Activated T-cell treated with anti-CD3 and anti-CD28 coated beads, Interleukin-2, amount 50 U/mL, for 4 hours (primary cell): ENCODE results near the gene PSENEN. TPM values are rescaled to one million over a fixed set of nuclear protein-coding genes. Genes with fewer than 3 reads are reported as not detected.

Experiments
- ATAC-seq, 2 donors: fragments of 200-7000 bp; cut with Tn5 transposase; one replicate each; pipeline ENCODE4 v1.10.0; 2021
- DNase-seq: peaks from one replicate; pipeline ENCODE4 v3.0.0-alpha.2; 2020
- H3K27me3 Mint-ChIP-seq: one replicate; pipeline ENCODE4 v1.8.0; 2021; ENCODE audit warnings: low read depth, mixed read lengths
- H3K36me3 Mint-ChIP-seq: one replicate; pipeline ENCODE4 v1.8.0; 2022; ENCODE audit warnings: mixed read lengths; ENCODE audit not compliant: insufficient read depth
- H3K4me1 Mint-ChIP-seq: one replicate; pipeline ENCODE4 v1.8.0; 2021; ENCODE audit warnings: low read depth, mixed read lengths
- H3K4me3 Mint-ChIP-seq: one replicate; pipeline ENCODE4 v1.8.0; 2021; ENCODE audit warnings: mild to moderate bottlenecking, moderate library complexity, mixed read lengths
- H3K9me3 Mint-ChIP-seq: one replicate; pipeline ENCODE4 v1.8.0; 2021; ENCODE audit warnings: mixed read lengths
- total RNA-seq, 3 donors: library from RNA; stranded (reverse); gene quantifications; one replicate each; pipeline ENCODE4 v1.2.1, GENCODE V29; 2021

The PSENEN gene
- total RNA-seq, 3 donors from 2014 or later: 46.1 to 49.3 (median 47.9) TPM

DNA sequence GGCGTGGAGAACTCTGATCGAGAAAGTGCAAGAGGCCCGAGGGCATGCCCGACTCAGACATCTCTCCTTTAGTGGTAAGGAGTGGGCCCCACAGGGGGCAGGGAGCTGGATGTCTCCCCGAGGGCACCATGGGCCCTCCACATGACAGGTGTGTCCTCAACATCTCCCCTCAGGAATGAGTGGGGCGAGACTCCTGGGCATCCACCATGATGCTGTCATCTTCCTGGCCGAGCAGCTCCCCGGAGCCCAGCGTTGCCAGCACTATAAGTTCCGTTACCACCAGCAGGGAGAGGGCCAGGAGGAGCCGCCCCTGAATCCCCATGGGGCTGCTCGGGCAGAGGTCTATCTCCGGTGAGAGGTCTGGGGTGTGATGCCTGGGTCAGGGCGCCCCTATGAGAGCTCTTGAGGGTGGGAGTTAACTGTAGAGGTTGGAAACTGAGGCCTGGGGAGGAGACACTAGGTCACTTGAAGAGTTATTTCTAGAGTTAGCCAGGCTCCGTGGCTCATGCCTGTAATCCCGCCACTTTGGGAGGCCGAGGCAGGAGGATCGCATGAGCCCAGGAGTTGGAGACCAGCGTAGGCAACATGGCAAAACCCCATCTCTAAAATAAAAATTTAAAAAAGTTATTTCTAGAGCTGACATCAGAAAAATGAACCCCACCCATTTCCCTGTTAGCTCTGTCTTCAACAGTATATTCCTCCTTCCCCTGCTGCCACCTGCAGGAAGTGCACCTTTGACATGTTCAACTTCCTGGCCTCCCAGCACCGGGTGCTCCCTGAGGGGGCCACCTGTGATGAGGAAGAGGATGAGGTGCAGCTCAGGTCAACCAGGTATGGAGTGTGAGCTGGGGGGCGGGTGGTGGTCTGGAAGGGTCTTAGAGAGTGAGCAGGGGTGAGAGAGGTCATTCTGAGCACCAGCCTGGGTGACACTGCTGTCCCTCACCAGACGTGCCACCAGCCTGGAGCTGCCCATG lies 8.3 kb upstream of the PSENEN start:
- ATAC-seq: no peak
- DNase-seq: no peak
- H3K9me3 Mint-ChIP-seq: no peaks in the 10 kb centered on the region
- H3K27me3 Mint-ChIP-seq: no peaks in the 10 kb centered on the region
- H3K4me3 Mint-ChIP-seq: no peak overlapping the region
- peaks cover 24% of the 10 kb centered on the region for H3K4me1 Mint-ChIP-seq
- peaks cover 28% of the 10 kb centered on the region for H3K36me3 Mint-ChIP-seq

DNA sequence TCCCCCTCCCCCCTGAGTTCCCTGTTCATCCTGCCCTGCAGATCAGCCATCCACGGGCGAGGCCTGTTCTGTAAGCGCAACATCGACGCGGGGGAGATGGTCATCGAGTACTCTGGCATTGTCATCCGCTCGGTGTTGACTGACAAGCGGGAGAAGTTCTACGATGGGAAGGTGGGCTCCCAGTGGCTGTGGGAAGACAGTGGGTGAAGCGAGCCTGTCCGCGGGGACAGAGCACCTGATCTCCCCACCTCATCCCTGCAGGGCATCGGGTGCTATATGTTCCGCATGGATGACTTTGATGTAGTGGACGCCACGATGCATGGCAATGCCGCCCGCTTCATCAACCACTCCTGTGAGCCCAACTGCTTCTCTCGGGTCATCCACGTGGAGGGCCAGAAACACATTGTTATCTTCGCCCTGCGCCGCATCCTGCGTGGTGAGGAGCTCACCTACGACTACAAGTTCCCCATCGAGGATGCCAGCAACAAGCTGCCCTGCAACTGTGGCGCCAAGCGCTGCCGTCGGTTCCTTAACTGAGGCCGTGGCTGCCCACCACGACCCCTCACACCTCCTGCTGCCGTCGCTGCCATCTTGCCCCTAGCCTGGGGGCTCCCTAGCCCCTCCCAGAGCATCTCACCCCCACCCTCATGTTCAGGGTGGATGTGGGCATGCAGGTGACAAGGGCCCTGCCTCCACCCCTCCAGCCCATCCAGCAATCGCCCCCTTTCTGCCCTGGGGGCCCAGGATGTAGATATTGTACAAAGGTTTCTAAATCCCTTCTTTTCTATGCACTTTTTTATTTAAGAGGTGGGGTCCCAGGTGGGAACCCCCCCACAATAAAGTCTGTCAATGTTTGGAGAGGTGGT lies 7.2 kb upstream of the PSENEN start:
- H3K27me3 Mint-ChIP-seq: no peaks in the 10 kb centered on the region
- H3K4me3 Mint-ChIP-seq: no peak overlapping the region
- H3K36me3 Mint-ChIP-seq: peaks cover 34% of the 10 kb centered on the region

DNA sequence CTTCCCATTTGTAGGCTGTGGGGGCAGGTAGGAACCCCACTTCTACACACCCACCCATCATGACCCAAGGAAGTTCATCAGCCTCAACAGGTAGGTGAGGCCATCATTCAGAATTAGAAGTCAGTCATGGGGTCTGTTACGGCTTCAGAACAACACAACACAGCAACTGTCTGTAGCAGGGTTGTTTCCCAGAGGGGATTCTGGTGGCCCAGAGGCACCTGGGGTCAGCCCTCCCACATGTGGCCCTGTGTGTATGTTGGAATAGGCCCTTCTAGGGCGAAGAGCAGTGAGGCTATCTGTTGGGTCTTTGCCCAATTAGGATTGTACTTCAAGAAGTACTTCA lies 6.6 kb upstream of the PSENEN start:
- ATAC-seq (no peak), DNase-seq (no peak)
- no peaks in the 10 kb centered on the region for H3K27me3 Mint-ChIP-seq
- H3K36me3 Mint-ChIP-seq: peaks cover 33% of the 10 kb centered on the region
- H3K9me3 Mint-ChIP-seq: no peaks in the 10 kb centered on the region
- peaks cover 38% of the 10 kb centered on the region for H3K4me1 Mint-ChIP-seq
- H3K4me3 Mint-ChIP-seq: no peak overlapping the region

More for the DNA sequence above, 7.2 kb upstream of the PSENEN start:
- Mint-ChIP-seq H3K9me3 (no peaks in the 10 kb centered on the region), H3K4me1 (peaks cover 34% of the 10 kb centered on the region)
- ATAC-seq (no peak), DNase-seq (no peak)

DNA sequence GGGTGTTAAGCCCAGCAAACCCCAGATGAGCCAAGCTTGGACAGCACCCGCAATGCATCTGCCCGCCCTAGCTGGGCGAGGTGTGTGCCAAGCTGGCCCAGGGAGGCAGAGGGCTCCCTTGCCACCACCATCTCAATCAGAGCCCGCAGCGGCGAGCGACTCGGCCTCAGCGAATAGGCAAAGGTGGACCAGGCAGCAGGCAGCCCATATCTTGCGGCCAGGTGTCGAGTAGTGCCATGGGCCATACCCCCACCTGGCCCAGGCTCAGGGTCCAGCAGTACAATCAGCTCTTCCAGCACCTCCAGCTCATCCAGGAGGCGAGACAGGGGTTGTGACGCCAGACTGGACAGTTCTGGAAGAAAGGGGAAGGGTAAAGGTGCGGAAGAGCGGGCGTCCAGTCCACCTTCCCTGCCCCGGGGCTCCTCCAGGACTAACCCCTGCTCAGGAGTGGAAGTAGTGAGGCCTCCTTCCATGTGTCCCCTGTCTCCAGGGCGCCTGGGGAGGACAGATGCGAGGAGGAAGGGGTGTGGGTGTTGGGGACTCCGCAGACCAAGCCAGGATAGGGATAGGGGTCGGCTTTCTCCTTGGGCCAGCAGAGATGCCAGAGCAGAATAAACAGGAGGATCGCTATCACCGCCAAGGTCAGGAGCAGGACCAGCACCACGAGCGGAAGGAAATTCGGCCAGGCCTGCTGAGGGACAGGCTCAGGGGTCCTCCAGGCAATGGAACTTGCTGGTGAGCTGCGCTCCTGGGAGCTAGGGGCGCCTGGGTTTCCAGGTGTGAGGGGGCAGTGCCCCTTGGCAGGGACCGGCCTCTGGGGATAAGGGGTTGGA lies 6.0 kb upstream of the PSENEN start:
- Mint-ChIP-seq H3K9me3 (no peaks in the 10 kb centered on the region), H3K27me3 (no peaks in the 10 kb centered on the region), H3K36me3 (peaks cover 28% of the 10 kb centered on the region), H3K4me1 (peaks cover 44% of the 10 kb centered on the region), H3K4me3 (peak overlapping the region; percentile 88)
- ATAC-seq (no peak), DNase-seq (no peak)

DNA sequence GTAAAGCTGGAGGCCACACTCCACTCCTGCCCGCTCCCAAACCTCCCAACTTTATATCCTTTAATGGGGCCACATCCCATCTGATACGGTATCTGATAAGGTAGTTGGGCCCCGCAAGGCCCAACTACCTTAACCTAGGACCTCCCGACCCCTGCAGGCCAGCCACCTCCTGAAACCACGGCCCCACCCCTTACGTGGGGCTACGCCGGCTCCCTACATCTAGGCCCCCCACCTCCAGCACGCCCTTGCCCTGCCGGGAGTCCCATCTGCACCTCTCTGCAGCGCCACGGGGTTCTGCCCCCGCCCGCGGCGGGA lies 5.4 kb upstream of the PSENEN start:
- no peaks in the 10 kb centered on the region for H3K27me3 Mint-ChIP-seq
- ATAC-seq: peak; percentile 8 to 10
- H3K4me3 Mint-ChIP-seq: peak overlapping the region; percentile 88
- H3K9me3 Mint-ChIP-seq: no peaks in the 10 kb centered on the region
- no peak for DNase-seq
- H3K36me3 Mint-ChIP-seq: peaks cover 23% of the 10 kb centered on the region
- H3K4me1 Mint-ChIP-seq: peaks cover 46% of the 10 kb centered on the region

DNA sequence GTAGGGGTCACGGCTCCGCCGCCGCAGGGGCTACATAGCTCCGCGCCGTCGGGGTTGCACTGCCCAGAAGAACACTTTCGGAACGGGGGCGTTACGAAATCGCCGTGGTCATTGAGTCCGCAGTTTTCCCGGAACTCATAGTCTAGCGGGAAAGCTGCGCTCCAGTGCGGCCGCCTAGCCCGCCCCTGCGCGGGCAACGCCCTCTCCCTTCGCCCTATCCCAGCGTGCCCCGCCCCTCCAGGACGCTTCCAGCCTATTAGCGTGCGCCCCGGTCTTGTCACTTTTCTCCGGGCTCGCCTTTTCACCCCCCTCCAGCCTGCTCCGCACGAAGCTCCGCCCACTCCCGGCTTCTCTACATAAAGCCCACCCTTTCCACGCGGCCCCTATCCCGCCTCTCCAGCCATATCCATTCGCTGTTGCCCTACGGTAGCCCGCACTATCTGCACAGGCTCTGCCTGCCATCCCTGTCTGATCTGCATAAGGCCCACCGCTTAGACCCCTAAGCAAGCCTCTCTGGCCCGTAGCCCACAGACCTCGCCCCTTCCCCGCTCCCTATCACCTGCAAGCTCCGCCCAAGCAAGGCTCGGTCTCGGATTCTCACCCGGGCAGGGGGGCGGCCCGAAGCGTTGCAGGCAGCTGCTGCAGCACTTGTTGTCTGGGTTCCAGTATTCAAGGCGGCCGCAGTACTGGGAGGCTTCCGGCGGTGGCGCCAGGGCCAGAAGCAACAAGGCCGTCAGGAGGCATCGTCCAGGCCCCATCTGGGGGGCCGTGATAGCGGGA lies 4.8 kb upstream of the PSENEN start:
- Mint-ChIP-seq H3K36me3 (peaks cover 23% of the 10 kb centered on the region), H3K27me3 (no peaks in the 10 kb centered on the region), H3K4me1 (peaks cover 48% of the 10 kb centered on the region), H3K4me3 (peak overlapping the region; percentile 88), H3K9me3 (no peaks in the 10 kb centered on the region)
- DNase-seq (peak; percentile 91), ATAC-seq (peak; percentile 66 to 72)

DNA sequence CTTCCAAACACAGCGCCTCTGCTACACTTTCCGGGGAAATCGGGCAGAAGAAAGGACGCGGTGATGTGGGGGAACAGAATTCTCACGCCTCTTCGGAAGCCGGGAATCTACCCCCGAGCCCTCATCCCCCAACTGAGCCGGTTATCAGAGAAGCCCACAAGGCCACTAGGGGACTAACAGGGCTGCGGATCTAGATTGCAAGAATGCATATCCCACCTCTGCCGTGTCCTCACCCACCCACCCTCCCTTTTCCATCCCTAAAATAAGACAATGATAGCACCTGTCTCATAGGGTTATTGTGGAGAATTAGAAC lies 4.3 kb upstream of the PSENEN start:
- Mint-ChIP-seq H3K9me3 (no peaks in the 10 kb centered on the region), H3K27me3 (no peaks in the 10 kb centered on the region), H3K4me1 (peaks cover 54% of the 10 kb centered on the region), H3K4me3 (peak overlapping the region; percentile 88), H3K36me3 (peaks cover 21% of the 10 kb centered on the region)
- DNase-seq (no peak), ATAC-seq (no peak)

DNA sequence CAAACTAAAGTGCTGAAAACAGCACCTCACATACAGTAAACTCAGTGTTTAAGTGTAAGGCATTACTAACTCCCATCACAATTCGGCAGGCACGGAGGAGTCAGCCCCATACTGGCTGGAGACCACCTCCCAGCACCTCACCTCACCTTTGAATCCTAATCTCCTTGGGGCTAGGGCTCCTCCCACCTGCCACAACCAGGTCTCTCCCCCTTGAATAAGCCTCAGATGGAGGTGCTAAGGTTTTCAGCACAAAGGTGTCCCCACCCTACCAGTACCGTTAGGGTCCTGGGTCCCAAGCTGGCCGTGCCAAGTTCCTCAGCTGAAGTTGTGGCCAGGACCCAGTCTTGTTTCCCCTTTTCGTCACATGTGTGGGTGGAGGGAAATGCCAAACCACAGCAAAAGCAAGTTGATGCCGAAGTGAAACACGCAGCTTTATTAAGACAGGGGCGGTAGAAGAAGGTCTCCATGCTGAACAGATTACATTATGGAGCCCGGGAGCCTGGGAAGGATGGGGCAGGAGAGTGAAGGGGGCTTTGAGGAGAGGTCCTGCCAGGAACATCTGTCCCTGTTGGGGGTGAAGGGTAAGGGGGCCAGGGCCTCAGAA lies 3.2 kb upstream of the PSENEN start, which contains the start of gene IGFLR1:
Gene IGFLR1 (minus strand): TSS at position 332 of the 604 bp plus-strand sequence. CDS start 1,272 bp downstream, outside the sequence.
- peak; percentile 63 for DNase-seq
- H3K36me3 Mint-ChIP-seq: peaks cover 16% of the 10 kb centered on the region
- peak within 1 kb of the TSS; percentile 87 for H3K4me3 Mint-ChIP-seq
- H3K27me3 Mint-ChIP-seq: no peaks in the 10 kb centered on the region
- ATAC-seq: peak; percentile 4 to 6
- H3K9me3 Mint-ChIP-seq: no peaks in the 10 kb centered on the region
- peaks cover 56% of the 10 kb centered on the region for H3K4me1 Mint-ChIP-seq

DNA sequence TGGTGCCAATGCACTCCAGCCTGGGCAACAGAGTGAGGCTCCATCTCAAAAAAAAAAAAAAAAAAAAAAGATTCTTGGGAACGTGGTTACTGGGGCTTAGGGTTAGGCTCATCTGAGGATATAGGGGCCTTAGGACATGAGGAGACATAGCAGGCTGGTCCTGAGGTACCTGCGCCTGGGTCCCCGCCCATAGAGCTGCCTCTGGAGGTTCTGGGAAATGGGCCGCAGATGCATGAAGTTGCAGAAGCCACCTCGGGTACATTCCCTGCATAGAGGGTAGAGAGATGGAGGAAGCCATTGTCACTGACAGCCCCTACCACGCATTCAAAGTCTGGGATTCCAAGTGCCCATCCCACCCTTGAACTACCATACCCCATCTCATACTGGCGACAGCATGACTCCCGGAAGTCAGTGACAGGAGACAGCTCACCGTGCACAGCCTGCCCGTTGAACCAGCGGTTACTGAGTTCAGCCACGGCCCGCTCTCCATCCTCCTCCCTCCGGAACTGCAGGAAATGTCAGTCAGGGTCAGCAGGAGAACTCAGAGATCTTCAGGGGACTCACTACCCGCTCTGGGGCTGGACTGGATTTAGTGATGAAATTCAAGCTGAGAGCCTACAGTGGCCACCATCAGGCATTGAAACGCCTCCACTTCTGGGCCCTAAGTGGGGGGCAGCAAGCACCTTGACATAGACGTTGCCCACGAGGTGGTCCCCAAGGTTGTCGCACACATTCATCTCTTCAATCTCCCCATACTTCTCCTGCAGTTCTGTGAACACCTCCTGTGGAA lies 1.6 kb upstream of the PSENEN start:
- peaks cover 65% of the 10 kb centered on the region for H3K4me1 Mint-ChIP-seq
- no peaks in the 10 kb centered on the region for H3K9me3 Mint-ChIP-seq
- peaks cover 8% of the 10 kb centered on the region for H3K36me3 Mint-ChIP-seq
- no peaks in the 10 kb centered on the region for H3K27me3 Mint-ChIP-seq
- H3K4me3 Mint-ChIP-seq: peak overlapping the region; percentile 98
- ATAC-seq (no peak), DNase-seq (no peak)

DNA sequence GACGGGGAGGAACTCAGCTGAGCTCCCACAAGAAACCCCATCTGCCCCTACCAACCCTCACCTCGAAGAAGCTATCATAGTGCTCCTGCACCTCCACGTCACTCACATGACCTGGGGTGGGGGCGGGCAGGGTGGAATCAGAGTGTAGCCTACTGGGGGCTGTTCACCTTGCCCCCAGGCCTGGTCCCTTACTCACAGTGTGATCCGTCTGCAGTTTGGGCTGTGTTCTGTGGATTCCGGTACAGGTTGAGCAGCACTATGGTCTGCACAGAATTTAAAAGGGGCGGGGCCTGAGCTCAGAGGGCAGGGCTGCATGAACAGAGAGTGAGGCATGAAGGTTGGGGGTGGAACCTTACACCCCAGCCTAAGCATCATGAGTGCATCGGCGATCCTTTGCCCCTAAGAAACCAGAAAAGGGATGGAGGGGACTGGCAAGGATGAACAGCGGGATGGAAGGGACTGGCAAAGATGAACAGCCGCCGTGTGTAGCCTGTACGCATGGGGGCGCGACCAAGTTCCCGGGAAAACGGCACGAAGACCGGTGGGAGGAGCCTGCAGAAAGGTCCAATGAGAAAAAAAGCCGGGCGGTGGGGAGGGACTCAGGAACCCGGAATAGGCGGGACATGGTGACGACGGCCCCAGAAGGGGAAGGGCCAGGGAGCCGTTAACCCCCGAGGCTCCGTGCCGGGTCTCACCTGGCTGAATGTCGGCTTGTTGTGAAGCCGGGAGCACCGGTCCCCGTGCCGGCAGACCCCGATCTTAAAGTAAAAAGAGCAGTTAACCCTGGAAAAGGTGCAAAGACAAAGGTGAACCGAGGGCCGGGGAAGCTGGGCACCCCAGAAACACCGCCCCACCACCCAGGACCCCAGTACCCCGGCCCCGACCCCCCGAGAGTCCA lies 772 bp upstream of the PSENEN start:
- no peaks in the 10 kb centered on the region for H3K27me3 Mint-ChIP-seq
- H3K36me3 Mint-ChIP-seq: peaks cover 8% of the 10 kb centered on the region
- peaks cover 65% of the 10 kb centered on the region for H3K4me1 Mint-ChIP-seq
- ATAC-seq: peak; percentile 62 to 64
- no peaks in the 10 kb centered on the region for H3K9me3 Mint-ChIP-seq
- peak overlapping the region; percentile 98 for H3K4me3 Mint-ChIP-seq
- DNase-seq: peak; percentile 90

DNA sequence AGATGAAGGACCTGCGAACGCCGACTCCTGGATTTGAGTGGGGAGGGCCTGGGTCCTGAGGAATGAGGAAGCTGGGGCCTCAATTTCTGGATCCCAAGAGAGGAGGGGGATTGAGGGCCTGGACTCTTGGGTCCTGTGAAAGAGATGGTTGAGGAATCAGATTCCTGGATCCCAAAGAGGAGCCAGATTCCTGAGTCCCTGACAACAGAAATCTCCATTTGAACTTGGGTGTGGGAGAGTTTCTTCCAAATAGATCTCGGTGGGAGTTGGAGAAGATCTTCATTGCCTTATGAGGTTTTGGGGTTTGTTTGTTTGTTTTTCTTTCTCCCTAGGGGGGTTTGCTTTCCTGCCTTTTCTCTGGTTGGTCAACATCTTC lies 624 bp downstream of the PSENEN start:
- no peak for ATAC-seq
- DNase-seq: no peak
- H3K4me3 Mint-ChIP-seq: peak overlapping the region; percentile 98
- H3K27me3 Mint-ChIP-seq: no peaks in the 10 kb centered on the region
- H3K36me3 Mint-ChIP-seq: peaks cover 8% of the 10 kb centered on the region
- peaks cover 60% of the 10 kb centered on the region for H3K4me1 Mint-ChIP-seq
- H3K9me3 Mint-ChIP-seq: no peaks in the 10 kb centered on the region

DNA sequence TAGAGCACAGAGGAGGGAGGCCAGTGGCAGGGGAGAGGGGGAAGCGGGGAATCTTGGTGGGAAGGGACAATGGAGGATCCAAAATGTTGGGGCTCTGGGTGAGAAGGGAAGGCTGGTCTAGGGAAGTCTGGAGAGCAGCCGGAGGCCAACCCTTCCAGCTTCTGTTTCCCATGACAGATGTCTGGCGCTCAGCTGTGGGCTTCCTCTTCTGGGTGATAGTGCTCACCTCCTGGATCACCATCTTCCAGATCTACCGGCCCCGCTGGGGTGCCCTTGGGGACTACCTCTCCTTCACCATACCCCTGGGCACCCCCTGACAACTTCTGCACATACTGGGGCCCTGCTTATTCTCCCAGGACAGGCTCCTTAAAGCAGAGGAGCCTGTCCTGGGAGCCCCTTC lies 1.1 kb downstream of the PSENEN start:
- Mint-ChIP-seq H3K4me3 (peak overlapping the region; percentile 98), H3K4me1 (peaks cover 60% of the 10 kb centered on the region), H3K36me3 (peaks cover 8% of the 10 kb centered on the region), H3K27me3 (no peaks in the 10 kb centered on the region), H3K9me3 (no peaks in the 10 kb centered on the region)
- ATAC-seq (no peak), DNase-seq (no peak)
